K562 (cell line): ENCODE data around the gene RFPL4A. TPM values are rescaled to one million over a fixed set of nuclear protein-coding genes. Genes with fewer than 3 reads are reported as not detected.

Experiments
- ATAC-seq: fragments of 200-7000 bp; cut with Tn5 transposase; 3 replicates; pipeline ENCODE4 v1.9.1; 2020; ENCODE audit warnings: moderate library complexity
- BruUV-seq: library from RNA; stranded (reverse); fragments of 400-500 nt; replicated peaks from 2 replicates; lab custom pipeline; 2021; lab: Mats Ljungman, UMichigan
- CTCF ChIA-PET: fragments of 300-600 bp; formaldehyde crosslinking; extraction: SDS; loops from one replicate; lab custom pipeline; 2021; ENCODE audit warnings: low intra/inter-chr PET ratio; lab: Yijun Ruan, JAX
- POLR2A ChIA-PET: fragments of 300-600, 350-650 bp; sonication (Branson Sonifier 250); formaldehyde crosslinking; extraction: SDS; loops from one replicate; lab custom pipeline; 2021; ENCODE audit warnings: antibody characterized with exemption, inconsistent platforms; lab: Yijun Ruan, JAX
- DNase-seq, 4 experiments: peaks; one replicate each; pipeline versions ENCODE4 v3.0.0 to v3.0.0-alpha.2; 2011 to 2018; ENCODE audit warnings: low spot score in 3 of 4, mixed read lengths in 3 of 4; ENCODE audit errors: extremely low read depth in 1 of 4
- FAIRE-seq: peaks from 2 replicates; lab custom pipeline; 2011; peaks lifted over from hg19 to GRCh38; lab: Jason Lieb, UNC
- H2AFZ ChIP-seq: 2 replicates; pipeline ENCODE4 v1.6.0; 2011; ENCODE audit warnings: low read depth, low read length, control low read depth, inconsistent platforms
- H3K27ac ChIP-seq: fragments of 200-600 bp; 3 replicates; pipeline ENCODE4 v1.8.0; 2011; ENCODE audit warnings: low read depth, mild to moderate bottlenecking, control low read depth, inconsistent platforms, low read length, moderate library complexity, mixed read lengths; ENCODE audit errors: extremely low read depth
- H3K27me3 ChIP-seq, 2 experiments: fragments of 300-600 bp in 1 of 2; 2 replicates in 1 of 2; 3 replicates in 1 of 2; pipeline versions ENCODE4 v1.6.0 to v1.8.0; 2011; ENCODE audit warnings: inconsistent platforms in 2 of 2, low read length in 2 of 2, mild to moderate bottlenecking in 1 of 2, mixed read lengths in 1 of 2, moderate library complexity in 1 of 2; ENCODE audit not compliant: control insufficient read depth in 2 of 2, insufficient read depth in 2 of 2
- H3K36me3 ChIP-seq: fragments of 300-600 bp; 3 replicates; pipeline ENCODE4 v1.8.0; 2011; ENCODE audit warnings: mild to moderate bottlenecking, low read length, inconsistent platforms; ENCODE audit not compliant: control insufficient read depth, insufficient read depth
- H3K4me1 ChIP-seq, 2 experiments: fragments of 200-600 bp in 1 of 2; replicated peaks in 1 of 2; 2 replicates in 1 of 2; 3 replicates in 1 of 2; pipeline versions ENCODE4 v1.5.1 to v1.8.0; 2011; ENCODE audit warnings: inconsistent platforms in 2 of 2, low read length in 2 of 2, mild to moderate bottlenecking in 1 of 2, mixed read lengths in 1 of 2, moderate library complexity in 1 of 2; ENCODE audit not compliant: control insufficient read depth in 2 of 2, insufficient read depth in 2 of 2
- H3K4me2 ChIP-seq: 2 replicates; pipeline ENCODE4 v1.6.1; 2011; ENCODE audit warnings: low read length, control low read depth, inconsistent platforms, mixed read lengths; ENCODE audit not compliant: insufficient read depth
- H3K4me3 ChIP-seq: fragments of 200-600 bp; sonication (generic), shearing (Covaris generic); 2 replicates; pipeline ENCODE4 v1.5.1; 2016; ENCODE audit warnings: control low read depth, inconsistent platforms
- H3K79me2 ChIP-seq: fragments of 200-600 bp; 3 replicates; pipeline ENCODE4 v1.8.0; 2011; ENCODE audit warnings: low read length, inconsistent platforms; ENCODE audit not compliant: control insufficient read depth, insufficient read depth
- H3K9ac ChIP-seq, 2 experiments: 2 replicates each; pipeline versions ENCODE4 v1.6.0 to v1.6.1; 2011; ENCODE audit warnings: low read depth in 2 of 2, low read length in 2 of 2, control low read depth in 1 of 2, inconsistent platforms in 1 of 2, mild to moderate bottlenecking in 1 of 2, mixed read lengths in 1 of 2; ENCODE audit not compliant: insufficient read depth in 1 of 2
- H3K9me1 ChIP-seq: one replicate; pipeline ENCODE4 v1.6.0; 2011; ENCODE audit warnings: inconsistent platforms, mild to moderate bottlenecking, low read length, moderate library complexity; ENCODE audit not compliant: control insufficient read depth, insufficient read depth
- H3K9me3 ChIP-seq: replicated peaks from 2 replicates; pipeline ENCODE4 v1.5.1; 2011; ENCODE audit warnings: low read depth, low read length, inconsistent platforms; ENCODE audit not compliant: control insufficient read depth, insufficient read depth
- H4K20me1 ChIP-seq: replicated peaks from 2 replicates; pipeline ENCODE4 v1.6.1; 2011; ENCODE audit warnings: low read length, inconsistent platforms, mixed read lengths; ENCODE audit not compliant: control insufficient read depth, insufficient read depth
- GTF2E2 ChIP-seq: fragments of 200-800 bp; sonication (Bioruptor generic); IDR thresholded peaks from 2 replicates; pipeline ENCODE4 v1.6.1; 2016; ENCODE audit warnings: missing genetic modification characterization, missing compliant biosample characterization
- OTX1 ChIP-seq: fragments of 450-650 bp; formaldehyde crosslinking; IDR thresholded peaks from 2 replicates; pipeline ENCODE4 v1.4.0; 2022; ENCODE audit warnings: mild to moderate bottlenecking
- POU5F1 ChIP-seq: fragments of 150-350 bp; IDR thresholded peaks from 2 replicates; pipeline ENCODE4 v1.6.1; 2014; ENCODE audit warnings: borderline replicate concordance, low read length, low read depth, mild to moderate bottlenecking; ENCODE audit not compliant: partially characterized antibody
- RAD21 ChIP-seq, 2 experiments: fragments of 250-450 bp in 1 of 2; fragments of 450-650 bp in 1 of 2; sonication (Bioruptor Pico) in 1 of 2; formaldehyde crosslinking in 1 of 2; IDR thresholded peaks in 1 of 2; conservative IDR thresholded peaks in 1 of 2; 2 replicates each; pipeline versions ENCODE4 v1.4.0 to v1.8.0; 2020 to 2022; ENCODE audit warnings: mild to moderate bottlenecking in 2 of 2, moderate library complexity in 1 of 2
- SETDB1 ChIP-seq: IDR thresholded peaks from one replicate; pipeline ENCODE4 v1.6.1; 2012; ENCODE audit warnings: low read length, control low read depth, inconsistent platforms
- WGBS: fragments of 100-300 bp; shearing (Covaris generic); methylation state at CpG from one replicate; pipeline ENCODE4 v1.1.6; 2016; ENCODE audit warnings: low coverage, mixed read lengths; ENCODE audit not compliant: insufficient coverage; ENCODE audit errors: missing lambda C conversion rate; 5-methylcytosine and 5-hydroxymethylcytosine counted together
- in situ Hi-C: fragments of 300-500 bp; cut with MboI; formaldehyde crosslinking; loops from 4 replicates; pipeline ENCODE4 v1.15.0; 2018; ENCODE audit warnings: inconsistent platforms, mixed read lengths
- intact Hi-C: fragments of 100-400 bp; cut with micrococcal nuclease; formaldehyde crosslinking; loops from 2 replicates; pipeline ENCODE4 v1.14.2; 2022
- polyA plus RNA-seq, 8 experiments: library from polyadenylated mRNA; depleted of rRNA in 4 of 8; stranded (reverse) in 5 of 8; unstranded in 3 of 8; fragments of >200 nt; fragmentation: Nextera tagmentation in 2 of 8; fragmentation: Illumina TruSeq in 1 of 8; extraction: Ambion mirVana in 2 of 8; extraction: Trizol in 1 of 8; gene quantifications; 2 replicates each; pipeline versions ENCODE4 v1.2.1 to v1.2.3, GENCODE V29; 2011 to 2014; ENCODE audit warnings: inconsistent platforms in 1 of 8, missing spikeins in 1 of 8
- total RNA-seq, 7 experiments: library from RNA; depleted of rRNA in 6 of 7; stranded (reverse); fragments of >200 nt in 6 of 7; fragmentation: Illumina TruSeq in 2 of 7; extraction: Trizol in 2 of 7; gene quantifications; 2 replicates each; pipeline versions ENCODE4 v1.2.1 to v1.2.3, GENCODE V29; 2011 to 2021; ENCODE audit warnings: low replicate concordance in 1 of 7
- TF ChIP-seq, protein P1 (sequence below): sonication (generic); formaldehyde crosslinking; IDR thresholded peaks from 2 replicates; pipeline ENCODE4 v1.8.1; 2023; ENCODE audit warnings: mild to moderate bottlenecking, missing genetic modification reagents
- TF ChIP-seq, protein P2 (sequence below): fragments of 450-650 bp; formaldehyde crosslinking; conservative IDR thresholded peaks from 2 replicates; pipeline ENCODE4 v1.4.0; 2022; ENCODE audit warnings: mild to moderate bottlenecking, missing genetic modification characterization
- TF ChIP-seq, protein P3 (sequence below): fragments of 450-650 bp; IDR thresholded peaks from 2 replicates; pipeline ENCODE4 v1.7.0; 2016; ENCODE audit warnings: borderline replicate concordance
- TF ChIP-seq, protein P4 (sequence below), 2 experiments: fragments of 450-650 bp in 1 of 2; IDR thresholded peaks; 2 replicates each; pipeline ENCODE4 v1.6.1; 2011 to 2017; ENCODE audit warnings: low read depth in 2 of 2, antibody characterized with exemption in 1 of 2, borderline replicate concordance in 1 of 2, low read length in 1 of 2, mild to moderate bottlenecking in 1 of 2, mixed read lengths in 1 of 2; ENCODE audit not compliant: control insufficient read depth in 1 of 2

Gene RFPL4A
- total and polyA plus RNA-seq, 9 of the 15 experiments (the other 6 are each of a cell fraction or from before 2014, with no cell fraction given), result 0.13 to 1.1 (median 0.23) TPM; not detected in 1

DNA sequence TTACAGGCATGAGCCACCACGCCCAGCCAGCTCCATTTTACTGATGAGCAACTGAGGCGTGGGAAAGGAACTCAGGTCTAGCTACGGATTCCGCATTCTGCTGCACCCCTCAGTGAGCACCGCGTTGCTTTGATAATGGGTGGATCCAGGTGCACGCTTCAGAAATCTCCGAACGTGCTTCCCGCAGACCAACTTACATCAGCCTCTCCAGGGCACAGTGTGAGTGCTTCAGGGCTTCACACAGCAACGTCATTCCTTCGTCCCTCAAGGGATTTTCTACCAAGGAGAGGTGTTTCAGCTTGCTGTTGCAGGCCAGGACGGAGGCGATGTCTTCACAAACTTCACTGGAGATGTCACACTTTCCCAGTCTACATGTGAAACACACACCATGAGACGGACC, 42.4 kb upstream of the RFPL4A start:
- Histone ChIP-seq H3K4me2 (no peak overlapping the region), H3K9me1 (no peaks in the 10 kb centered on the region), H3K27me3 (peaks cover 11 to 51% of the 10 kb centered on the region in 2 experiments; a peak in 4 of 5 replicates), H3K9me3 (peaks cover 2% of the 10 kb centered on the region; the same call in 1 of the 2 replicates), H3K36me3 (no peaks in the 10 kb centered on the region), H4K20me1 (no peaks in the 10 kb centered on the region), H3K9ac (no peak overlapping the region), H3K4me3 (no peak overlapping the region), H3K79me2 (no peaks in the 10 kb centered on the region), H2AFZ (no peak overlapping the region), H3K27ac (no peak overlapping the region), H3K4me1 (no peaks in the 10 kb centered on the region; a peak in 1 of 5 replicates)
- intact Hi-C loops (no loop called here), in situ Hi-C loops (no loop called here)
- ChIA-PET POLR2A (no interaction called here), CTCF (no interaction called here)
- DNase-seq (no peak), FAIRE-seq (no peak), ATAC-seq (no peak)
- BruUV-seq, result no TSS peak
- TF ChIP-seq, protein P1, sequence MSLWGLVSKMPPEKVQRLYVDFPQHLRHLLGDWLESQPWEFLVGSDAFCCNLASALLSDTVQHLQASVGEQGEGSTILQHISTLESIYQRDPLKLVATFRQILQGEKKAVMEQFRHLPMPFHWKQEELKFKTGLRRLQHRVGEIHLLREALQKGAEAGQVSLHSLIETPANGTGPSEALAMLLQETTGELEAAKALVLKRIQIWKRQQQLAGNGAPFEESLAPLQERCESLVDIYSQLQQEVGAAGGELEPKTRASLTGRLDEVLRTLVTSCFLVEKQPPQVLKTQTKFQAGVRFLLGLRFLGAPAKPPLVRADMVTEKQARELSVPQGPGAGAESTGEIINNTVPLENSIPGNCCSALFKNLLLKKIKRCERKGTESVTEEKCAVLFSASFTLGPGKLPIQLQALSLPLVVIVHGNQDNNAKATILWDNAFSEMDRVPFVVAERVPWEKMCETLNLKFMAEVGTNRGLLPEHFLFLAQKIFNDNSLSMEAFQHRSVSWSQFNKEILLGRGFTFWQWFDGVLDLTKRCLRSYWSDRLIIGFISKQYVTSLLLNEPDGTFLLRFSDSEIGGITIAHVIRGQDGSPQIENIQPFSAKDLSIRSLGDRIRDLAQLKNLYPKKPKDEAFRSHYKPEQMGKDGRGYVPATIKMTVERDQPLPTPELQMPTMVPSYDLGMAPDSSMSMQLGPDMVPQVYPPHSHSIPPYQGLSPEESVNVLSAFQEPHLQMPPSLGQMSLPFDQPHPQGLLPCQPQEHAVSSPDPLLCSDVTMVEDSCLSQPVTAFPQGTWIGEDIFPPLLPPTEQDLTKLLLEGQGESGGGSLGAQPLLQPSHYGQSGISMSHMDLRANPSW (CRISPR knock-in tag), result no peak
- TF ChIP-seq SETDB1, result no peak
- TF ChIP-seq RAD21 (CRISPR knock-in tag; conservative IDR thresholded peaks at IDR 0.05 in 1 of 2, IDR thresholded peaks at IDR 0.05 in 1 of 2), result no peak
- TF ChIP-seq GTF2E2 (tag), result no peak
- TF ChIP-seq, protein P2, sequence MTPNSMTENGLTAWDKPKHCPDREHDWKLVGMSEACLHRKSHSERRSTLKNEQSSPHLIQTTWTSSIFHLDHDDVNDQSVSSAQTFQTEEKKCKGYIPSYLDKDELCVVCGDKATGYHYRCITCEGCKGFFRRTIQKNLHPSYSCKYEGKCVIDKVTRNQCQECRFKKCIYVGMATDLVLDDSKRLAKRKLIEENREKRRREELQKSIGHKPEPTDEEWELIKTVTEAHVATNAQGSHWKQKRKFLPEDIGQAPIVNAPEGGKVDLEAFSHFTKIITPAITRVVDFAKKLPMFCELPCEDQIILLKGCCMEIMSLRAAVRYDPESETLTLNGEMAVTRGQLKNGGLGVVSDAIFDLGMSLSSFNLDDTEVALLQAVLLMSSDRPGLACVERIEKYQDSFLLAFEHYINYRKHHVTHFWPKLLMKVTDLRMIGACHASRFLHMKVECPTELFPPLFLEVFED (CRISPR knock-in tag), result no peak
- TF ChIP-seq OTX1 (CRISPR knock-in tag), result no peak
- TF ChIP-seq, protein P3, sequence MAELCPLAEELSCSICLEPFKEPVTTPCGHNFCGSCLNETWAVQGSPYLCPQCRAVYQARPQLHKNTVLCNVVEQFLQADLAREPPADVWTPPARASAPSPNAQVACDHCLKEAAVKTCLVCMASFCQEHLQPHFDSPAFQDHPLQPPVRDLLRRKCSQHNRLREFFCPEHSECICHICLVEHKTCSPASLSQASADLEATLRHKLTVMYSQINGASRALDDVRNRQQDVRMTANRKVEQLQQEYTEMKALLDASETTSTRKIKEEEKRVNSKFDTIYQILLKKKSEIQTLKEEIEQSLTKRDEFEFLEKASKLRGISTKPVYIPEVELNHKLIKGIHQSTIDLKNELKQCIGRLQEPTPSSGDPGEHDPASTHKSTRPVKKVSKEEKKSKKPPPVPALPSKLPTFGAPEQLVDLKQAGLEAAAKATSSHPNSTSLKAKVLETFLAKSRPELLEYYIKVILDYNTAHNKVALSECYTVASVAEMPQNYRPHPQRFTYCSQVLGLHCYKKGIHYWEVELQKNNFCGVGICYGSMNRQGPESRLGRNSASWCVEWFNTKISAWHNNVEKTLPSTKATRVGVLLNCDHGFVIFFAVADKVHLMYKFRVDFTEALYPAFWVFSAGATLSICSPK, result no peak
- TF ChIP-seq, protein P4, sequence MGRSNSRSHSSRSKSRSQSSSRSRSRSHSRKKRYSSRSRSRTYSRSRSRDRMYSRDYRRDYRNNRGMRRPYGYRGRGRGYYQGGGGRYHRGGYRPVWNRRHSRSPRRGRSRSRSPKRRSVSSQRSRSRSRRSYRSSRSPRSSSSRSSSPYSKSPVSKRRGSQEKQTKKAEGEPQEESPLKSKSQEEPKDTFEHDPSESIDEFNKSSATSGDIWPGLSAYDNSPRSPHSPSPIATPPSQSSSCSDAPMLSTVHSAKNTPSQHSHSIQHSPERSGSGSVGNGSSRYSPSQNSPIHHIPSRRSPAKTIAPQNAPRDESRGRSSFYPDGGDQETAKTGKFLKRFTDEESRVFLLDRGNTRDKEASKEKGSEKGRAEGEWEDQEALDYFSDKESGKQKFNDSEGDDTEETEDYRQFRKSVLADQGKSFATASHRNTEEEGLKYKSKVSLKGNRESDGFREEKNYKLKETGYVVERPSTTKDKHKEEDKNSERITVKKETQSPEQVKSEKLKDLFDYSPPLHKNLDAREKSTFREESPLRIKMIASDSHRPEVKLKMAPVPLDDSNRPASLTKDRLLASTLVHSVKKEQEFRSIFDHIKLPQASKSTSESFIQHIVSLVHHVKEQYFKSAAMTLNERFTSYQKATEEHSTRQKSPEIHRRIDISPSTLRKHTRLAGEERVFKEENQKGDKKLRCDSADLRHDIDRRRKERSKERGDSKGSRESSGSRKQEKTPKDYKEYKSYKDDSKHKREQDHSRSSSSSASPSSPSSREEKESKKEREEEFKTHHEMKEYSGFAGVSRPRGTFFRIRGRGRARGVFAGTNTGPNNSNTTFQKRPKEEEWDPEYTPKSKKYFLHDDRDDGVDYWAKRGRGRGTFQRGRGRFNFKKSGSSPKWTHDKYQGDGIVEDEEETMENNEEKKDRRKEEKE (IDR thresholded peaks at IDR 0.05; ENCODE audit: borderline replicate concordance in 1 of 2, control insufficient read depth in 1 of 2, low read depth in 2 of 2, low read length in 1 of 2), result no peak
- no peak for TF ChIP-seq POU5F1
- 2% methylated on average over 15 of the region's 15 CpGs for WGBS
